HG02870 (cell line): ENCODE results near the gene SCML1.
"Not testable (repeated sequence)": the region's sequence is repeated elsewhere in the genome, so short reads cannot be mapped to it uniquely, and the experiment has no call there.

ENCODE experiments used
- ATAC-seq: cut with Tn5 transposase; IDR thresholded peaks from one replicate; pipeline ENCODE4 v1.9.1; 2021; ENCODE audit warnings: mild to moderate bottlenecking, moderate library complexity; ENCODE audit not compliant: unreplicated experiment

SCML1 gene

DNA sequence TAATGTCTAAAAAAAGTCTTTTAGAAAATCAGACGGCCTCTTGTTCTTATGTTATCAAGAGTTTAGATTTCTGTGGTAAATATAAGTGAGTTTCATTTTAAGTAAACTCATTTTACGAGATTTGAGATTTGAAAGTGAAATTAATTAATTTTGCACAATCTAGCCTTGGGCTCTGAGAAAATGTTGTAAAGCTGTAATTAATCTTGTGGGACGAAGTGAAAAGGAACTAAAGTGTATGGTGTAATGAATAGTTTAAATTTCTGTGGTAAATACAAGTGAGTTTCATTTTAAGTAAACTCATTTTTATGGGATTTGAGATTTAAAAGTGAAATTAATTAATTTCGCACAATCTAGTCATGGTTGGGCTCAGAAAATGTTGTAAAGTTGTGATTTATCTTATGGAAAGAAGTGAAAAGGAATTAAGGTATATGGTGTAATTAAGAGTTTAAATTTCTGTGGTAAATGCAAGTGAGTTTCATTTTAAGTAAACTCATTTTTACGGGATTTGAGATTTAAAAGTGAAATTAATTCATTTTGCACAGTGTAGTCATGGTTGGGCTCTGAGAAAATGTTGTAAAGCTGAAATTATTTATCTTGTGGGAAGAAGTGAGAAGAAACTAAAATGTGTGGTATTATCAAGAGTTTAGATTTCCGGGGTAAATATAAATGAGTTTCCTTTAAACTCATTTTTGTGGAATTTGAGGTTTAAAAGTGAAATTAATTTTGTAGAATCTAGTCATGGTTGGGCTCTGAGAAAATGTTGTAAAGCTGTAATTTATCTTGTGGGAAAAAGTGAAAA, 1.6 kb downstream of the SCML1 start:
- ATAC-seq = no peak

DNA sequence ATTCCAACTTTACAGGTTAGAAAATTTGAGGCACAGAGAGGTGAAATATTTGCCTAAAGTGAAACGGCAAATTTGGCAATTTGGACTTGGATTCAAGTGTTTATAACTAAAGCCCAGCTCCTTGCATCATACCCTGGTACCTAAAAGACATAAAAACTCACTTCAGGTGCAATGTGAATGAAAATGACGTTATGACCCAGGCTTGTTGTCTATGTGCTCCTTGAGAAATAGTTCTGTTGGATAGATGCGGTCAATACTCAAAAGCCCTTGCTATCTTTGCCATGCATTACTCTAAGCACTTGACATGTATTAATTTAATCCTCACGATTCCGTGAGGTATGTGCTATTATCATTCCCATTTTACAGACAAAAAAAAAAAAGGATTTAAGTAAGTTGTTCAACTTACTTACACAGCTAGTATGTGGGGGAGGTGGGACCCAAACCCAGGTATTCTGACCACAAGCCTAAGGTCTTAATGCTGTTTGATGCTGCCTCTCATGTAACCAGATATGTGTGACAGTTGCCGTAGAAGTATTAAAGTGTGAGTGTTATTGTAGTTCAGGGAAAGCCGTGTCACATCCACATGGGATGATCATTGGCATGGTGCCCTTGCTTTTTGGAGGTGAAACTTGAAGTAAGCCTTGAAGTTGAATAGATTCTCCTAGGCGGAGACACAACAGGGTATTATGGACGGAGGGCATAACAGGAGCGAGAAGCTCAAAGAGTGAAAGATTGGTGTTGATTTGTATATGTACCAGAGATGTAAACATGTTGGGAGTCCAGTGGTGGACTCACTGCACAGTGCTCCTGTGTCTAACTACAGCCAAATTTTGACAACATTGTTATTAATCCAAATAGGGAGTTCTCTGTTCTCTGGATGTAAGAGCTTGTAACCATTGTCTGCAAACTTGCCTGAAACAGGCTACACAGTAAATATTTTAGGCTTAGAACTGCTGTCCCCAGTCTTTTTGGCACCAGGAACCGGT, 3.1 kb downstream of the SCML1 start:
- ATAC-seq = no peak

DNA sequence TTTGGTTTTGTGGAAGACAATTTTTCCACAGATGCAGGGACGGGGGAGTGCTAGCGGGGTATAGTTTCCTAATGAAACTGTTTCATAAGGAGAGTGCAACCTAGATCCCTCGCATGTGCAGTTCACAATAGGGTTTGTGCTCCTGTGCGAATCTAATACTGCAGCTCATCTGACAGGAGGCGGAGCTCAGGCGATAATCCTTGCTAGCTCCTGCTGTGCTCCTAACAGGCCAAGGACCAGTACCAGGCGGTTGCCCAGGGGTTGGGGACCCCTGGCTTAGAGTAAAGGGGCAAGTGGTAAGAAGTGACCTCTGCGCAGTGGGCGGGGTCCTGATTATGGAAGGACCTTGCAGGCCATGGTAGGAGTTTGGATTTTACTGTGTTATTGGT, 3.8 kb downstream of the SCML1 start:
- ATAC-seq = no peak

DNA sequence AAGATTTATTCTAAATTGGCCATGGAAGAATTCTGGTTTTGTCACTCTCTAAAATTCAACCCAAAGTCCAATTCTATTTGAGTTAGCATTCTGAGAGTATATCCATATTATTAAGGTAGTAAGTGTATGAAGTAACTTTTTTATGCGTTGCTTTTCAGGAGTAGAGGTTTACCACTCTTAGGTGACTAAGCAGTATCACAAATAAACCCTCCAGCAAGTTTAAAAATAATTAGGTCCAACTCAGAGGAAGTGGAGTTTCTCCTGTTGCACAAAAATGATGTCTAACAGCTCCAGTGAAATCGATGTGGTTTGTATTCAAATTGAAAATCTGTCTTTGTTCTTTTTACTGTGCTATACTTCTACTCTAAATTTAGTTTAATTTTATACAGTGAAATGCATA, 6.6 kb downstream of the SCML1 start:
- no peak for ATAC-seq

DNA sequence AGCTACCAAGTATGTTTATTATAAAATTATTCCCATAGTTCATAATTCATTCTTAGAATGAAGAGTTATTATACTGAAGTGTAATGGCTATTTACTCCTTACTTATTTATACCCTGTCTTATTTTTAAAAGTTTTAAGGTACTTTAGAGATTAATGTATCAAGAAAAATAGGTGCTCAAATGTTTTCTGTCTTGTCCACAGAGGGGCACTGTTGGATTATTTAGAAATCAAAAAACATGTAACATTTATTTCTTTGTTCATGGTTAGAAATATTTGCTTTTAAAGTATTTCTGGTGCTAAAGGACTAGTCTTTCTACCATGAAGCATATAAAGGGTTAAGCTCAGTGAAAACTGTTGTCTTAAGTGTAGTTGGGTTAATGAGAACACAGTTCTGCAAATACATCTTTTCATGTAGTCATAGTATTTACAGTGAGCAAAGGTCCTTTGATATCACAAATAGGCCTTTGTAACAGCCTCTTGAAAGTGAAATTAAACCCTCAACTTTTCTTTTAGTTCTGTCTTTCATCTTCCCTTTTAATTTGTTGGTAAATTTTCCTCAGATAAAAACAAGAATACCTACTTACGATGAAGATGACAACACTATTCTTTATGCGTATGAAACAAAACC, 7.7 kb downstream of the SCML1 start:
- no peak for ATAC-seq

DNA sequence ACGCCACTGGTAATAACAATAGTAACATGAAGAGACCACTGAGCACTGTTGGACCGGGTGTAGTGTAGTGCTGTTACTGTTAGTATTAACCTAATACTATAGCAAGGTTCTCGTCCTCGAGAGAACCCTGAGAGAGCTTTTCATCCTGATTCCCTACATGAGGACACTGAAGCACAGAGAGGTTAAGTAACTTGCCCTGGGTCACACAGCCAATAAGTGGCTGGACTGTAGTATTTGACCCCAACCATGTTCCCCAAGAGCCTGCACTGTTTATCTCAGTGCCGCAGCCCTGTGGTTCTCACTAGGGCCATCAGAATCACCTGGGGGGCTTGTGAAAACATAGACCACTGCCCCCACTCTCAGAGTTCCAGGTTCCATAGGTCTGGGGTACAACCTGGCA, 10.4 kb downstream of the SCML1 start:
- ATAC-seq = no peak

DNA sequence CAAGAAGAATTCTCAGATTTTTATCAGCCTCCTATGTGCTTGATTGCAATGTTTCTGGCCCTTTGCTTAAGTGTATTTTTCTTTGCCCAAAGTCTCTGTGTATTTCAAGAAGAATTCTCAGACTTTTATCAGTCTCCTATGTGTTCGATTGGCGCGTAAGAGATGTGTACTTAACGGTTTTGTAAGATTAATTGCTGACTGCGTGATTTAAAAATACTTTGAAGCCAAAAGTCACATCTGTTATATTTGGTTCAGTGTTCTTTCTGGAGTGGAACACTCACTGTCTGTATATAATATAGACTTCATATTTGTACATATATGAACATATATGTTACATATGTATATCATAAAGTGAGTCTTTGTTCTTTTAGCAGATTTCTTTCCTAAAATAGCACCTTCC, 11.4 kb downstream of the SCML1 start:
- no peak for ATAC-seq

DNA sequence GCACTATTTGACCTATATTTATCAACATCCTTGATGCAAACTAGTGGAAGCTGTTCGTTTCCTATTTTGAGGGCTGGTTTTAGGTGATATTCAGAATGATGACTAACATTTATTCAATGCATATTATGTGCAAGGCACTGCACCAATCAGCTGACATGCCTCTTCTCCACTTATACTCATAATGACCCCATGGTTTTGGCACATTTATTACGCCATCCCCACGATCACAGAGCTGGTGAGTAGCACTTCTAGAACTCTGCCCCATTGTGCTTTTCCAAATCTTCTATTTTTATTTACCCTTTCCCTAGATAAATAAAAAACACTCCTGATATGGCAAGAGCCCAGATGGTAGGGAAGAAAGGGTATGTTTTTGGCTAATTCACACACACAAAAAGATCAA, 13.1 kb downstream of the SCML1 start:
- ATAC-seq = no peak

DNA sequence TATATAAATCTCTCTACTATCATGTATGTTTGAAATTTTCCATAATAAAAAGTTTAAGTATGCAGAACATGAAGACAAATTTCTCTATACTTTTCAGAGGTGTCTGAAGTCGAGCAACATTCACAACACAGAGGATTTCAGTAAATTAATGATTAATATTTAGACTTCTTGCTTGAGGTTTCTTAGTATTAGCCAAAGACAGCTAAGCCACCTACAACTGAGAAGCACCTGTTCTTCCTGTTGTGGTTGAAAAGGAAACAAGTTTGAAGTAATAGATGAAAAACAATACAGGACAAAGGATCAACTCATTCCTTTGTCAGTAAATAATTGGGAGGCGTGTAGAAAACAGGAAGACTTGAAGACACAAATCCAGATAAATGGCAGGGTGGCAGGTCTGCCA, 21.1 kb downstream of the SCML1 start:
- ATAC-seq = no peak

DNA sequence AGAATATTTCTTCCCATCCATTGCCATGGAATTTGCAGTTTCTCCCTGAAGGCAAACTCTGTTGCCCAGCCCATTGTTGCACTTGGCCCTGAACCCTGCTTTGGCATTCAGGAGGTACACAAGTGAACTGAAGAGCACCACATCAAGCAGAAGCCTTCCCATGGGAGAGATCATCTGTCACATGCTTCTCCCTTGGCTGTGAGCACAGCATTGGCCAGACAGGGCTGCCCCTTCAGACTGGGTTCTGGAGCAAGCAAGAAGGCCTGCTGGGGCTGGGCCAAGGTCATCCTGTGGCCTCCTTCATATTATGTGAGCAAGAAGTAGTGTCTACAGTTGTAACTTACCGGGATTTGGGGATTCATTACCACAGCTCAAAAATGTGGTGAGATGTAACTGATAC, 22.7 kb downstream of the SCML1 start:
- no peak for ATAC-seq

DNA sequence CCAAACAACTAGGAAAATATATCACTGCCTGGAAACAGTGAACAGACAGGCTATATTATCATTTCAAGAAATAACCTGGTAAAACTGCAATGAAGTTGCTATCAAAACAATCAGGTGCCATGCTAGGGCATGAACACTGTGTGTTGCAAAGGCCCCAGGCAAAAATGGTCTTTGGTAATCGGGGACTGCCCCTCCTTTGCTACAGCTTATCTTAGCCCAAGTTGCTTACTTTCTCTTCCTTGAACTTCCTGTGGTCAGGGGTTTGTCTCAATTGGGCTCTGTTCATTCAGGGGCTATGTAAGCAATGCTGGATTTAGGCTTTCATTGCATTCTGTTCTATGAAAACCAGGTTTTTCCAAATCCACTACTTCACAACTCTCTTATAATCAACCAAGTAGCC, 30.4 kb downstream of the SCML1 start:
- no peak for ATAC-seq

DNA sequence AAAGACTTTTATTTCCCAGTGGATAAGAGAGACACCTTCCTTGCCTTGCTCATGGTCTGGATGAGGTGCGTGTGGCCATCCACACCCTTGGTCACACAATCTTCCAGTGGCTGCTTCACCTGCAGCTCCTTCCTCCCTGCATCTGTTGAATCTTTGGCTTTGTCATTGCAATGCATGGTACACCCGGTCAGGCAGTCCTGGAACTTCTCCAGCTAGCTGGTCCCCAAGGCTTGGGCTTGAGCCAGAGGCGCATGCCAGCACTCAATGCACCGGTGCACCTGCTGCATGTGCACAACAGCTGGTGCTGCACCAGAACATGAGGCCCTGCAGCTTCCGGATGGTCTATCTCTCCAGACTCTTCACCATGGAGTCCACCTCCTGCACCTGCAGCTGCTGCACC, 31.7 kb downstream of the SCML1 start:
- no peak for ATAC-seq

DNA sequence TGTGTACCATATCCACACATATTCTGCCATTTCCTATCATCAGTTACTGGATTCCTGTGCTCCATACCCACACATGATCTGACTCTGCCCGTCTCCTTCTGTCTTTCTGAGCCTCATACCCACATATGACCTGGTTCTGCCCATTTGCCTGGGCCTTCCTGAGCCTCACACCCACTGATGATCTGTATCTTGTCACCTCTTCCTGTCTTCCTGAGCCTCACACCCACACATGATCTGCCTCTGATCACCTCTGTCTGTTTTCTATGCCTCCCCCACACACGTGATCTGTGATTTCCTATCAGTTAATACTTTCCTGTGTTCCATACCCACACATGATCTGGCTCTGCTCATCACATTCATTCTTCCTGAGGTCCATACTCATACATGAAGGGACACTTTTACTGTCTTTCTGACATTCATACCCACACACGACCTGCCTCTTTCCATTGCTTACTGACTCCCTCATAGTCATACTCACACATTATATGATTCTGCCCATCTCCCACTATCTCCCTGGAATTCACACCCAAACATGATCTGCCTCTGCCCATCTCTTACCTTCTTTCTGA, 32.5 kb downstream of the SCML1 start:
- no peak for ATAC-seq

DNA sequence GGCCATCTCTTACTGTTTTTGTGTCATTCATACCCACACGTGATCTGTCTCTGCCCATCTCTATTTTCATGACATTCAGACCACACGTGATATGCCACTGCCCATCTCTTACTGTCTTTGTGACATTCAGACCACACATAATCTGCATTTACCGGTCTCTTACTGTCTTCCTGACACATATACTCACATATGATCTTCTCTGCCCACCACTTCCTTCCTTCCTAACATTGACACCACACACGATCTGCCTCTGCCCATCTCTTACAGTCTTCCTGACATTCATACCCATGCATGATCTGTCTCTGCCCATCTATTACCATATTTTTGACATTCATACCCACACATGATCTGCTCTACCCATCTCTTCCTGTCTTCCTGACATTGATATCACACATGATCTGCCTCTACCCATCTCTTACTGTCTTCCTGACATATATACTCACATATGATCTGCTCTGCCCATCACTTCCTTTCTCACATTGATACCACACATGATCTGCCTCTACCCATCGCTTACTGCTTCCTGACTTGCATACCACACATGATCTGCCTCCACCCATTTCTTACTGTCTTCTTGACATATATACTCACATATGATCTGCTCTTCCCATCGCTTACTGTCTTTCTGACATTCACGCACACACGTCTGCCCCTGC, 36.1 kb downstream of the SCML1 start:
- ATAC-seq = no peak

DNA sequence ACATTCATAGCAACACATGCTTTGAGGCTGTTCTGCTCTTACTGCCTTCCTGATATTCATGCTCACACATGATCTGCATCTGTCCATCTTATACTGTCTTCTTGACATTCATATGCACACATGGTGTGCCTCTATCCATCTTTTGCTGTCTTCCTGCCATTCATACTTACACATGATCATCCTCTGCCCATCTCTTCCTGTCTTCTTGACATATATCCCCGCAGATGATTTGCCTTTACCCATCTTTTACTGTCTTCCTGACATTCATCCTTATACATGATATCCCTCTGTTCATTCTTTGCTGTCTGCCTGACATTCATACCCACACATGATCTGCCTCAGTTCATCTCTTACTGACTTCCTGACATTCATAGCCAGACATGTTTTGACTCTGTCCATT, 36.8 kb downstream of the SCML1 start:
- no peak for ATAC-seq

DNA sequence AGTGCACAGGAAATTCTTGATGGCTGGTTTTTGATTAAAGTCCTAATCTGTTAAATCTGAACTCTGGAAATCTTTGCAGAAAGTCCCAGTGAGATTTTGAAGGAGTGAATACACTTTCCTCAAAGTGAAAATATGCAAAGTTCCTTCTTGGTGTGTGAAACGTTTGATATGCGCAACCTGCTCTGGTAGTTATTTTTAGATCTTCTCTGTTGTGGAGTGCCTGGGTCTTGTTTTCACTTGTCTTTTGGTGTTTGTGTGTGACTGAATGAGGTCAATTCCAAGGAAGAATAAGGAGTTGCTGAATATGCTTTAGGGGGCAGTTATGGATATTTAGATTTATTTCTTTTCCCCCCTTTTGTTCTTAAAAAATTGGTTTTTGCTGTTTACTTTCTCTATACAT, 41.7 kb downstream of the SCML1 start:
- no peak for ATAC-seq

DNA sequence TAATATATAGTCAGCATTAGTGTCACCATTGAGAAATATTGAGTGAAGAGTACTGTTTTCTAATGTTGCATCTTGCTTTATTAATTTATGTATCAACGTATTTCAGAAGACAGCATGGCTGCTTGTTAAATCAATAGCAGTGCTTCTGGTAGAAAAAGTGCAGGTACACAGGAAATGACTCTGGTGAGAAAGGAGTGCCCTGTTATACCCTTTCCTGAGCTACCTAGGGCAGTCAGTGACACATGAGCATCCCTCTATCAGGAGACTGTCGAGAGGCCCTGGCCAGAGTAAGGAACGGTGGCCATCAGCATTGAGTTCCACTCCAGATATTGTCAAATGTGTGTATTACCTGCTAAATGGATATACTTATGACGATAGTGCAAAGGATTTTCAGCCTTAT, 42.1 kb downstream of the SCML1 start:
- ATAC-seq = no peak

DNA sequence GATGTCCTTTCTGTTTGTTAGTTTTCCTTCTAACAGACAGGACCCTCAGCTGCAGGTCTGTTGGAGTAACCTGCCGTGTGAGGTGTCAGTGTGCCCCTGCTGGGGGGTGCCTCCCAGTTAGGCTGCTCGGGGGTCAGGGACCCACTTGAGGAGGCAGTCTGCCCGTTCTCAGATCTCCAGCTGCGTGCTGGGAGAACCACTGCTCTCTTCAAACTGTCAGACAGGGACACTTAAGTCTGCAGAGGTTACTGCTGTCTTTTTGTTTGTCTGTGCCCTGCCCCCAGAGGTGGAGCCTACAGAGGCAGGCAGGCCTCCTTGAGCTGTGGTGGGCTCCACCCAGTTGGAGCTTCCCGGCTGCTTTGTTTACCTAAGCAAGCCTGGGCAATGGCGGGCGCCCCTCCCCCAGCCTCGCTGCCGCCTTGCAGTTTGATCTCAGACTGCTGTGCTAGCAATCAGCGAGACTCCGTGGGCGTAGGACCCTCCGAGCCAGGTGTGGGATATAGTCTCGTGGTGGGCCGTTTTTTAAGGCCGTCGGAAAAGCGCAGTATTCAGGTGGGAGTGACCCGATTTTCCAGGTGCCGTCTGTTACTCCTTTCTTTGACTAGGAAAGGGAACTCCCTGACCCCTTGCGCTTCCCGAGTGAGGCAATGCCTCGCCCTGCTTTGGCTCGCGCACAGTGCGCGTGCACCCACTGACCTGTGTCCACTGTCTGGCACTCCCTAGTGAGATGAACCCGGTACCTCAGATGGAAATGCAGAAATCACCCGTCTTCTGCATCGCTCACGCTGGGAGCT, 49.5 kb downstream of the SCML1 start:
- ATAC-seq = not testable (repeated sequence)

DNA sequence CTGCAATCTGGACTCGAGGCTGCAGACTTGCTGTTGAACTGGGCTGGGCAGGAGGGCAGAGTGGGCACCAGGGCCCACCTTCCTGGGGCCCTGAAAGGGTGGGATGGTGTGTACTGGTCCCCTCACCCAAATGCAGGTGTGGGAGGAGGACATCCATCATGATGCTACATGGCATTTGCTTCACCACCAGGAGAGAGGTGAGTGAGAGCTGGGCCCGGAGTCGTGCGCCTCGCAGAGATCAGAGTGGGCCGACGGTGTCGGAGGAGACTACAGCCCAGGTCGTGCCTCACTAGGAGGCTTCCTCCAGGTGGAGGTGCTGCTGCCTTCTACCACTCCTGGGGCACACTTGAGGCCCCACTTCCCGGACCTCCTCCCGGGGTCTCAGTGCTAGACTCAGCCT, 50.3 kb downstream of the SCML1 start:
- no peak for ATAC-seq

DNA sequence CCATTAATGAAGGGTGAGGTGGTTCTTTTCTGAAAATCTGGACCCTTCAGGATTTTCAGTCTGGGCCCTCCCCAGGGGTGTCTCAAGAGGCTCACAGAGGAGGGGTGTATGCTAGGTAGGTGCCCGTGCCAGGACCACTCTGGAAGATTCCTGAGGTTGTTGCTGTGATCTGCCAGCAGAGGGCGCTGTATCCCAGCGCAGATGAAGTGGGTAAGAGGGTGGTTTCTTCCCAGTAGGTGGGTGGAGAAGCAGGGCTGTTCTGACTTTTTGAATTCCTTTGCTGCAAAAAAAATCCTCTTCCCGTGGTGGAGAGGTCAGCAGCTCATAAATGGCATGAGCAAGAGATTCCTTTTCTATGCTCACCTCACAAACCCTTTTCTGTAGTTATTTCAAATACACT, 51.1 kb downstream of the SCML1 start:
- no peak for ATAC-seq
